WTC11 (cell line): ENCODE data around the gene LAMTOR2.

Experiments
- ATF6 ChIP-seq: sonication (generic); formaldehyde crosslinking; IDR thresholded peaks from 2 replicates; pipeline ENCODE4 v1.8.1; 2023; ENCODE audit warnings: mild to moderate bottlenecking, missing genetic modification reagents
- CBFB ChIP-seq: sonication (generic); formaldehyde crosslinking; IDR thresholded peaks from 2 replicates; pipeline ENCODE4 v1.8.1; 2022; ENCODE audit warnings: mild to moderate bottlenecking, low read depth, missing genetic modification reagents
- CTCF ChIP-seq: fragments of 200-600 bp; IDR thresholded peaks from 2 replicates; pipeline ENCODE4 v1.8.0; 2022; ENCODE audit warnings: antibody characterized with exemption
- E2F4 ChIP-seq: sonication (generic); formaldehyde crosslinking; IDR thresholded peaks from 2 replicates; pipeline ENCODE4 v1.8.1; 2022; ENCODE audit warnings: low read depth, mild to moderate bottlenecking, moderate library complexity, missing genetic modification reagents, borderline replicate concordance
- ELF4 ChIP-seq: sonication (generic); formaldehyde crosslinking; IDR thresholded peaks from 2 replicates; pipeline ENCODE4 v1.8.1; 2022; ENCODE audit warnings: low read depth, mild to moderate bottlenecking, moderate library complexity, missing genetic modification reagents
- MAX ChIP-seq: sonication (generic); formaldehyde crosslinking; IDR thresholded peaks from 2 replicates; pipeline ENCODE4 v1.8.0; 2022; ENCODE audit warnings: mild to moderate bottlenecking, missing genetic modification reagents
- NFYB ChIP-seq: sonication (generic); formaldehyde crosslinking; conservative IDR thresholded peaks from 2 replicates; pipeline ENCODE4 v1.8.0; 2022; ENCODE audit warnings: low read depth, missing genetic modification reagents
- PREB ChIP-seq: sonication (generic); formaldehyde crosslinking; IDR thresholded peaks from 2 replicates; pipeline ENCODE4 v1.8.1; 2022; ENCODE audit warnings: mild to moderate bottlenecking, missing genetic modification reagents, moderate library complexity, borderline replicate concordance
- STAT6 ChIP-seq: sonication (generic); formaldehyde crosslinking; conservative IDR thresholded peaks from 2 replicates; pipeline ENCODE4 v1.8.1; 2023; ENCODE audit warnings: mild to moderate bottlenecking, low read depth, missing genetic modification reagents, moderate library complexity
- TCF7 ChIP-seq: sonication (generic); formaldehyde crosslinking; IDR thresholded peaks from 2 replicates; pipeline ENCODE4 v1.8.0; 2022; ENCODE audit warnings: mild to moderate bottlenecking, low read depth, missing genetic modification reagents, moderate library complexity
- TEAD1 ChIP-seq: sonication (generic); formaldehyde crosslinking; IDR thresholded peaks from 2 replicates; pipeline ENCODE4 v1.8.0; 2022; ENCODE audit warnings: mild to moderate bottlenecking, missing genetic modification reagents
- TP53 ChIP-seq: sonication (generic); formaldehyde crosslinking; IDR thresholded peaks from 2 replicates; pipeline ENCODE4 v1.8.1; 2023; ENCODE audit warnings: mild to moderate bottlenecking, missing genetic modification reagents
- USF2 ChIP-seq: sonication (generic); formaldehyde crosslinking; IDR thresholded peaks from 2 replicates; pipeline ENCODE4 v1.8.1; 2023; ENCODE audit warnings: mild to moderate bottlenecking, missing genetic modification reagents, moderate library complexity

- TF ChIP-seq CTCF: no peak
- no peak for TF ChIP-seq CBFB (CRISPR knock-in tag)
- TF ChIP-seq NFYB (CRISPR knock-in tag): no peak
- TF ChIP-seq E2F4 (CRISPR knock-in tag): no peak
- no peak for TF ChIP-seq TCF7 (CRISPR knock-in tag)
- no peak for TF ChIP-seq STAT6 (CRISPR knock-in tag)
- no peak for TF ChIP-seq ATF6 (CRISPR knock-in tag)
- no peak for TF ChIP-seq ELF4 (CRISPR knock-in tag)
- no peak for TF ChIP-seq TEAD1
- TF ChIP-seq MAX (CRISPR knock-in tag): no peak
- no peak for TF ChIP-seq TP53 (CRISPR knock-in tag)
- no peak for TF ChIP-seq PREB (CRISPR knock-in tag)
- TF ChIP-seq USF2 (CRISPR knock-in tag): no peak
These were observed 47.3 kb downstream of the LAMTOR2 start for GRCh38 chr1:156101880-156102279.
